ENCODE data around the gene TRIML1.
"Not testable (repeated sequence)": the region's sequence is repeated elsewhere in the genome, so short reads cannot be mapped to it uniquely, and the experiment has no call there.

The TRIML1 gene

GRCh38 chr4:188154668-188155405 is 15.6 kb downstream of the TRIML1 start:
- FAIRE-seq = no peak

- FAIRE-seq = no peak
Measured at GRCh38 chr4:188158336-188158735, 19.1 kb downstream of the TRIML1 start.

DNA sequence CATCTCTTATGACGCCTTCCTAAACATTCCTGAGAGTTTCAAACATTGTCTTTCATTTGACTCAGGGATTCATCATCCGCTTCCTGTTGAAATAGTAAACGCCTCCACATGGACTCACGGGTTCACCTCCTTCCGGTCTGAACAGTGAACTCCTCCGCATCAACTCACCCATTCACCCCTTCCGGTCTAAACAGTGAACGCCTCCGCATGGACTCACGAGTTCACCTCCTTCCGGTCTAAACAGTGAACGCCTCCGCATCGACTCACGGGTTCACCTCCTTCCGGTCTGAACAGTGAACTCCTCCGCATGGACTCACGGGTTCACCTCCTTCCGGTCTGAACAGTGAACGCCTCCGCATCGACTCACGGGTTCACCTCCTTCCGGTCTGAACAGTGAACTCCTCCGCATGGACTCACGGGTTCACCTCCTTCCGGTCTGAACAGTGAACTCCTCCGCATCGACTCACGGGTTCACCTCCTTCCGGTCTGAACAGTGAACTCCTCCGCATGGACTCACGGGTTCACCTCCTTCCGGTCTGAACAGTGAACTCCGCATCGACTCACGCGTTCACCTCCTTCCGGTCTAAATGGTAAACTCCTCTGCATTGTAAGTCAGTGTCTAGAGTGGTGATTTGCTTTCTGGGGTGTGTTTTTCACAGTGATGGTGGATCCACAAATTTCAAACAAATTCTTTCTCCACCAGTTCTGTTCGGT is 20.4 kb downstream of the TRIML1 start:
- FAIRE-seq = not testable (repeated sequence)

DNA sequence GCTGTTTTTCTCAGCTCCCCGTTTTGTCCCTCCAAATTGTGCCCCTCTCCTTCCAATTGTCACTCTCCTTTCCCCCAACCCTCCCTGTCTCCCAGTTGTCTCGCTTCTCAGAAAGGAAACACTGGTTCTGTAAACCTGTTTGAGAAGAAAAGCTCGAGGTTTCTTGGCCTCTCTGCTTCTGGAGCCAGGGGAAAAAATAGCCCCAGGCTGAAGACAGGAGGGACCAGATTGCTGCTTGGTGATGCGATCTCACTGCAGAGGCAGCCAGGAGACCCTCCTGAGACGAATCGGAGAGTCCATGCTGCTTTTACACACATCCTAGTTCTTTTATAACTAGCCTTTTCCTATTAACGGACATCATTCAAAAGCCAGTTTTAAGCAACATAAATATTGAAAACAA is 21.2 kb downstream of the TRIML1 start:
- FAIRE-seq = no peak

DNA sequence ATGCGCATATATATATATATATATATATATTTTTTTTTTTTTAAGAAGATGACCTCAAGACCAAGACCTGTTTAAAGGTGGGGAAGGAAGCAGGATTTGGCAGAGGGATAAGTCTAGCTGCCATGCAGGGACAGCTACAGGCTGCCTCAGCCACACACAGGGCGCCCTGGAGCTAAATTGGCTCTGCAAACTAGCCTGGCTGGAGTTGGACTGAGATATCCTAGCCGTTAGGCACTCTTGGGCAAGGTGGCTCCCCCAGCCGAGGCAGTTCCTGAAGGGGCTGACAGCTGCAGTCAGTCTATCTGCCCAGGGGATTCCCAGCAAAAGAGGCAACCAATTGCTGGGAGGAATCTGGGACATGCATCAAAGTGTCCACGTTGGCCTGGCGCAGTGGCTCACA is 21.9 kb downstream of the TRIML1 start:
- FAIRE-seq = no peak

GRCh38 chr4:188162698-188163097 is 23.5 kb downstream of the TRIML1 start:
- no peak for FAIRE-seq

DNA sequence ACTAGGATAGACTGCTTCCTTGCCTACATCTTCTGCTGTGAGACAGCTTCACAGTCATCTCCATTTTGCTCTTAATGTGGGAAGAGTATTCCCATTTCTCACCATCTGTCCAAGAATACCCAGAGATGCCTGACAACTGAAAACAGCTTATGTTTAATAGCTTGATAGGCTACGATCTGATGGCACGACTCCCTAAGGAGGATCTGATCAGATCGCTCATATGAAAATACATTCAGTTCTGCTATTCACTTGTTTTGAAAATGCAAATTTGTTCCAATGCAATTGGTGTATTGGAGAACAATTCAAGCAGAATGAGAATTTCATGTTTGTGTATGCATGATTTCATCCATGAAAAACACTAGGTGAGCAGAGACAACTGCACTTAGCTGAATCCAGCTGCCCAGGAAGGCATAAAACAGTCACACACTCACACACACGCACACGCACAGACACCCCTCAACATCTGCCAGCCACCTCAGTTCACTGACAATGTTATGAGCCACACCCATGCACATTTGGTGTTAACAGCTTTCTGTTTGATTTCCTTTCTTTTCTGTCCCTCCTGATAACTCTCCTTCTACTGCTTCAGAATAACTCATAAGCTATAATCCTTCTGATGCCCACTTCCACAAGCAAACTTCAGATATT is 29.6 kb downstream of the TRIML1 start:
- no peak for FAIRE-seq

DNA sequence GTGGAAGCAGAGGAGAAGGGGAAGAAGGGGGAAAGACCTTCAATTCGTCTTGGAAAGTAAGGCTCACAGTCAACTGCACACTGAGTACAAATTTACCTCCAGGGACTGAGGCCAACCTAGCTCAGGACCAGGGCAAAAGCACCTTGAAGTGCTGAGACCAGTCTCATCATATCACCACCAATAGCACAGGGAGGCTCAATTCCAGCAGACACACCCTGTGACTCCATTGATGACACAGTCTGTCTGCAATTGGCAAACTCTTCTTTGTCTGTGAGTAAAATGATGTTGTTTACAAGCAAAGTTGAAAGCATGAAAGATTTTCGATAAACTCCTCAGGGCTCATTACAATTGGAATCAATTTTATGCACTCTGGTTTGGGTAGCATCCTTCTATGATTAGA is 32.3 kb downstream of the TRIML1 start:
- FAIRE-seq = no peak

- FAIRE-seq = no peak
Measured at GRCh38 chr4:188175288-188175687, 36.0 kb downstream of the TRIML1 start.

DNA sequence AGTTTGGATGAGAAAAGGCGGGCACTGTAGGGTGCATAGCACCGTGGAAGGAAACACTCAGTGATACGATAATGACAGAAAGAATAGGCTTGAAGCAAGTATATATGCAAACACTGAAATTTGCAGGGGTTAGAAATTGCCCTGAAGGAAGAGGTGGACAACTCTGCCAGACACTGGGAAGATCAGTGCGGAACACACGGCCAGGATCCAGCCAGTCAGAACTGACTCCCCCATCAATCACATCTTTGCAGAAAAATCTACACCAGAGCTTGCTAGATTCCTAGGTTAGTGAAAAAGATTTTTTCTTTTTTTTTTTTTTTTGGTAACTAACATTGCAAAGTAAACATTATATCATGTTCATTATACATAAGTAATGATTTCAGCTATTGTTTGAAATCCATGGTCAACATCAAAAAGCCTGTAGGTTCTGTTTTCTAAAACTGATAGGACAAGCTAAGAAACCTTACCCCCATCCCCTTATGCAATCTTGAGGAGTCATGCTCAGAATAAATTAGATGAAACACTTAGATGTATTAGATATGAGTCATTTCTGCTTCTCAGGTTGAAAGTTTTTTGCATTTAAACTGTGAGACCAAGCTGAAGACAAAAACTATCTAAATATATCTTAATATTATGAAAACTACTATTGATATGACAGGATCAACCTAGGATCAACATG is 38.9 kb downstream of the TRIML1 start:
- FAIRE-seq = no peak

DNA sequence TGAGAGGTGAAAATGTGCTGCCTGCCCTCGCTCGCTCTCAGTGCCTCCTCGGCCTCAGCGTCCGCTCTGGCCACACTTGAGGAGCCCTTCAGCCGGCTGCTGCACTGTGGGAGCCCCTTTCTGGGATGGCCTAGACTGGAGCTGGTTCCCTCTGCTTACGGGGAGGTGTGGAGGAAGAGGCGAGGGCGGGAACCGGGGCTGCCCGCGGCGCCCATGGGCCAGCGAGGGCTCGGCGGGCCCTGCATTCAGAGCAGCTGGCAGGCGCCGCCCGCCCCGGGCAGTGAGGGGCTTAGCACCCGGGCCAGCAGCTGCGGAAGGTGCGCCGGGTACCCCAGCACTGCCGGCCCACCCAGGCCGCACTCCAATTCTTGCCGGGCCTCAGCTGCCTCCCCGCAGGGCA is 39.6 kb downstream of the TRIML1 start:
- FAIRE-seq = no peak

DNA sequence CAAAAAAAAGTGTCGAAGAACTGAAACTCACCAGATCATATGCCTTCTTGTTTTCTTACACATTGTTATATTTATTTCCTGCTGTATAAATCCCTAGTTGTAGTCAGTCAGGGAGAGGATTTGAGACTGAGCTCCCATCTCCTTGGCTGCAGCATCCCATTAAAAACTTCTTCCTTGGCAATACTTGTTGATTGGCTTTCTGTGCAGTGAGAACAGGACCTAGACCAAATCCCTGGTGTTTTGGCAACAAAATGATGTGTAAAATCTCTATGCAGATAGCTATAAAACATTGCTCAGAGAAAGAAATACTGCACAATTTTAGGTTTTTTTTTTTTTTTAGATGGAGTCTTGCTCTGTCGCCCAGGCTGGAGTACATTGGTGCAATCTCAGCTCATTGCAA is 47.9 kb downstream of the TRIML1 start:
- FAIRE-seq = no peak

- FAIRE-seq = no peak
Measured at GRCh38 chr4:188190461-188190860, 51.2 kb downstream of the TRIML1 start.

DNA sequence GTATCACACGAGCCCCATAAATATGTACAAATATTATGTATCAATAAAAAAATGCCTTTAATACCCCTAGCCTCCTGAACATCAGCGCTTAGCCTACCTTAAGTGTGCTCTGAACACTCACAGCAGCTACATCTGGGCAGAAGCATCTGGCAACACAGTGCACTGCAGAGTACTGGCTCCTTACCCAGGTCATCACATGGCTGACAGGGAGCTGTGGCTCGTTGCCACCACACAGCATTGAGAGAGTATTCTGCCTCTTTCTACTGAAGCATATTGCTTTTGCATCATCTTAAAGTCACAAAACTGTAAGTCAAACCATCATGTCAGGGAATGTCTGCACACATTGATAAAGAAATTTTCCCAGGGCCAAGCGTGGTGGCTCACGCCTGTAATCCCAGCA is 55.2 kb downstream of the TRIML1 start:
- no peak for FAIRE-seq

DNA sequence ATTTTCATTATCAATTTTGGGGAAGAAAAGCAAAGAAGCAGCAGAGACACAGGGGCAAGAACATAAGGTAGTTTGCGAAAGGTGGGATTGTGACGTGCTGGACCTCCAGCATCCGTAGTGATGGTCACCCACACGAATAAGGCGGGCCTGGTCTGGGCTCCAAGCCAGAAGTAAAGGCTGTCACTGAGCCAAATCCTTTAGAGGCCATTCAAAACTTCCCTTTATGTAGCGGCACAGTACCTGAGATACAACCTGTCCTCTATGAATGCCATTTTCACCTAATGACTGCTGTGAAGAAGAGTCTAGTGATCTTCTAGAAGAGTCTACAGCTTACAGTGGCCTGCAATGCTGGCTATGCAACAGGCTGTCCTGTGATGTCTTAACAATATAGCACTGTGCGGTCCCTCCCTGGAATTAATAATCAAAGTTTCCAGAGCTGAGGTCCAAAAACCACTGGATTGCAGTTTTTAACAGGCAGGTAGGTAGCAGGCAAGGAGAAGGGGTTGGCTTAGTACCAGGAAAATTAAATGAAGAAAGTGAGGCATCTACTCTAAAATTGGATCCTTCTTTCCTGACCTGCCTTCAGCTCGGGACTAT is 56.2 kb downstream of the TRIML1 start:
- FAIRE-seq = no peak

- no peak for FAIRE-seq
Measured at GRCh38 chr4:188196134-188196735, 57.0 kb downstream of the TRIML1 start.
